H9 (cell line): ENCODE results near the gene TMEM190. TPM values are rescaled to one million over a fixed set of nuclear protein-coding genes. Genes with fewer than 3 reads are reported as not detected.

Experiments used
- DNase-seq: peaks from one replicate; pipeline ENCODE4 v3.0.0-alpha.2; 2017
- H2AFZ ChIP-seq: one replicate; pipeline ENCODE4 v1.6.1; 2013; ENCODE audit warnings: mild to moderate bottlenecking, low read length, control low read depth, moderate library complexity
- H2AK5ac ChIP-seq: 2 replicates; pipeline ENCODE4 v1.6.1; 2013; ENCODE audit warnings: low read length, control low read depth, mixed read lengths; ENCODE audit not compliant: insufficient read length
- H2BK120ac ChIP-seq: one replicate; pipeline ENCODE4 v1.6.1; 2013; ENCODE audit warnings: low read depth, mild to moderate bottlenecking, low read length, control low read depth, inconsistent platforms; ENCODE audit not compliant: poor library complexity, severe bottlenecking
- H2BK12ac ChIP-seq: 2 replicates; pipeline ENCODE4 v1.6.1; 2013; ENCODE audit warnings: low read length, control low read depth, mixed read lengths, low read depth; ENCODE audit not compliant: insufficient read length
- H2BK15ac ChIP-seq: 2 replicates; pipeline ENCODE4 v1.6.1; 2013; ENCODE audit warnings: low read depth, low read length, control low read depth
- H2BK20ac ChIP-seq: one replicate; pipeline ENCODE4 v1.6.1; 2013; ENCODE audit warnings: low read depth, mild to moderate bottlenecking, low read length, control low read depth, inconsistent platforms; ENCODE audit not compliant: poor library complexity, severe bottlenecking
- H2BK5ac ChIP-seq: 2 replicates; pipeline ENCODE4 v1.6.1; 2013; ENCODE audit warnings: low read length, control low read depth, mixed read lengths; ENCODE audit not compliant: insufficient read length
- H3K14ac ChIP-seq: 2 replicates; pipeline ENCODE4 v1.6.1; 2013; ENCODE audit warnings: low read length, control low read depth; ENCODE audit not compliant: insufficient read depth
- H3K18ac ChIP-seq: 2 replicates; pipeline ENCODE4 v1.6.1; 2013; ENCODE audit warnings: low read depth, mild to moderate bottlenecking, mixed read lengths, low read length, control low read depth; ENCODE audit not compliant: insufficient read length
- H3K23ac ChIP-seq: 2 replicates; pipeline ENCODE4 v1.6.1; 2013; ENCODE audit warnings: low read length, control low read depth, mixed read lengths, low read depth; ENCODE audit not compliant: insufficient read length
- H3K23me2 ChIP-seq: 2 replicates; pipeline ENCODE4 v1.6.1; 2013; ENCODE audit warnings: low read depth, mild to moderate bottlenecking, mixed read lengths, low read length, control low read depth; ENCODE audit not compliant: insufficient read length, poor library complexity, severe bottlenecking
- H3K27ac ChIP-seq: 2 replicates; pipeline ENCODE4 v1.5.1; 2013; ENCODE audit warnings: low read length, control low read depth, mixed read lengths, low read depth; ENCODE audit not compliant: insufficient read length
- H3K27me3 ChIP-seq: 2 replicates; pipeline ENCODE4 v1.6.1; 2013; ENCODE audit warnings: low read length, control low read depth, inconsistent platforms; ENCODE audit not compliant: insufficient read depth
- H3K4ac ChIP-seq: 2 replicates; pipeline ENCODE4 v1.6.1; 2013; ENCODE audit warnings: low read depth, mild to moderate bottlenecking, control low read depth, inconsistent platforms, low read length, moderate library complexity
- H3K4me1 ChIP-seq: 2 replicates; pipeline ENCODE4 v1.6.1; 2013; ENCODE audit warnings: low read length, control low read depth, inconsistent platforms; ENCODE audit not compliant: insufficient read depth
- H3K4me2 ChIP-seq: 2 replicates; pipeline ENCODE4 v1.6.1; 2013; ENCODE audit warnings: low read length, control low read depth, mixed read lengths; ENCODE audit not compliant: insufficient read length, insufficient read depth
- H3K56ac ChIP-seq: 2 replicates; pipeline ENCODE4 v1.6.1; 2013; ENCODE audit warnings: low read depth, mild to moderate bottlenecking, mixed read lengths, low read length, control low read depth; ENCODE audit not compliant: insufficient read length
- H3K79me1 ChIP-seq: 2 replicates; pipeline ENCODE4 v1.6.1; 2013; ENCODE audit warnings: low read depth, mild to moderate bottlenecking, moderate library complexity, low read length, control low read depth, inconsistent platforms; ENCODE audit not compliant: insufficient read depth, poor library complexity, severe bottlenecking
- H3K79me2 ChIP-seq: 2 replicates; pipeline ENCODE4 v1.6.1; 2013; ENCODE audit warnings: low read length, control low read depth, inconsistent platforms; ENCODE audit not compliant: insufficient read depth
- H3K9ac ChIP-seq: 2 replicates; pipeline ENCODE4 v1.6.1; 2013; ENCODE audit warnings: low read length, control low read depth, mixed read lengths; ENCODE audit not compliant: insufficient read length; ENCODE audit errors: extremely low read depth
- H3K9me3 ChIP-seq: one replicate; pipeline ENCODE4 v1.6.1; 2013; ENCODE audit warnings: low read depth, low read length, inconsistent platforms; ENCODE audit not compliant: control insufficient read depth
- H3T11ph ChIP-seq: one replicate; pipeline ENCODE4 v1.6.1; 2013; ENCODE audit warnings: mild to moderate bottlenecking, low read length, control low read depth, inconsistent platforms
- H4K20me1 ChIP-seq: one replicate; pipeline ENCODE4 v1.6.1; 2013; ENCODE audit not compliant: control insufficient read depth, insufficient read length, insufficient read depth
- H4K5ac ChIP-seq: 2 replicates; pipeline ENCODE4 v1.6.1; 2013; ENCODE audit warnings: low read depth, mild to moderate bottlenecking, mixed read lengths, low read length, control low read depth; ENCODE audit not compliant: insufficient read length
- H4K8ac ChIP-seq: replicated peaks from 2 replicates; pipeline ENCODE4 v1.6.1; 2013; ENCODE audit warnings: low read length, control low read depth, mixed read lengths, low read depth; ENCODE audit not compliant: insufficient read length
- H4K91ac ChIP-seq: 2 replicates; pipeline ENCODE4 v1.6.1; 2013; ENCODE audit warnings: low read depth, mild to moderate bottlenecking, moderate library complexity, mixed read lengths, low read length, control low read depth; ENCODE audit not compliant: insufficient read length
- H3K27ac Mint-ChIP-seq, 3 experiments: 2 replicates in 2 of 3; 3 replicates in 1 of 3; pipeline ENCODE4 v1.8.0; 2020 to 2021; ENCODE audit warnings: mixed read lengths in 3 of 3, mild to moderate bottlenecking in 1 of 3, moderate library complexity in 1 of 3
- H3K27me3 Mint-ChIP-seq: 2 replicates; pipeline ENCODE4 v1.8.0; 2021; ENCODE audit warnings: low read depth, mild to moderate bottlenecking, moderate library complexity, mixed read lengths
- H3K36me3 Mint-ChIP-seq, 3 experiments: 2 replicates in 2 of 3; 3 replicates in 1 of 3; pipeline ENCODE4 v1.8.0; 2020 to 2021; ENCODE audit warnings: low read depth in 3 of 3, mixed read lengths in 3 of 3; ENCODE audit not compliant: insufficient read depth in 1 of 3
- H3K4me1 Mint-ChIP-seq, 2 experiments: 2 replicates each; pipeline ENCODE4 v1.8.0; 2020; ENCODE audit warnings: mixed read lengths in 2 of 2
- H3K4me3 Mint-ChIP-seq, 2 experiments: 2 replicates in 1 of 2; 3 replicates in 1 of 2; pipeline ENCODE4 v1.8.0; 2020 to 2021; ENCODE audit warnings: mild to moderate bottlenecking in 2 of 2, mixed read lengths in 2 of 2, moderate library complexity in 1 of 2
- H3K9me3 Mint-ChIP-seq, 2 experiments: 2 replicates in 1 of 2; 3 replicates in 1 of 2; pipeline ENCODE4 v1.8.0; 2020; ENCODE audit warnings: mild to moderate bottlenecking in 2 of 2, mixed read lengths in 2 of 2, moderate library complexity in 1 of 2
- CTCF ChIP-seq: fragments of 200-600 bp; sonication (generic); conservative IDR thresholded peaks from 3 replicates; pipeline ENCODE4 v1.8.0; 2021; ENCODE audit warnings: antibody characterized with exemption, mild to moderate bottlenecking
- WGBS: extraction: QIAGEN DNeasy Blood & Tissue Kit; methylation state at CpG from one replicate; pipeline ENCODE4 v1.1.7; 2013; ENCODE audit warnings: missing lambda C conversion rate, low lambda C conversion rate, mixed read lengths; ENCODE audit not compliant: insufficient read length; ENCODE audit errors: extremely low coverage; 5-methylcytosine and 5-hydroxymethylcytosine counted together
- total RNA-seq: library from RNA; stranded (reverse); gene quantifications from 2 replicates; pipeline ENCODE4 v1.2.1, GENCODE V29; 2021

The TMEM190 gene
- total RNA-seq, 1 experiment from 2014 or later, result 1.5 TPM

DNA sequence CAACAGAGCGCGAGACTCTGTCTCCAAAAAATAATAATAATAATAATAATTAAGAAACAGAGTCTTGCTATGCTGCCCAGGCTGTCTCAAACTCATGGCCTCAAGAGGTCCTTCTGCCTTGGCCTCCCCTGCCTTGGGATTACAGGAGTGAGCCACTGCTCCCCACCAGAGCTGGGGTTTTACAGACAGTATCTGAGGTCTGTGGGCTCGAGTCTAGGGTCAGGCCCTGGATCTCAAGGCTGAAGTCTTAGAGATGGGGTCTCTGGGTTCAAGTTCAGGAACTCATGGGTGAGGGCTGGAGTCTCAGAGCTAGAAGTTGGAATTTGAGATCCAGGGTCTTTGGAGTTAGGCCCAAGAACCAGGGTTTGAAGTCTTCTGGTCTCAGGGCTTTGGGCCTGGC lies 9.8 kb upstream of the TMEM190 start:
- H3K9me3 Mint-ChIP-seq, result peaks cover 0 to 5% of the 10 kb centered on the region in 2 experiments; a peak in 2 of 5 replicates
- H3K9ac ChIP-seq, result no peak overlapping the region
- H2BK15ac ChIP-seq, result no peak overlapping the region
- no peak overlapping the region for H2BK12ac ChIP-seq
- no peak overlapping the region for H3K18ac ChIP-seq
- H3K27ac ChIP-seq, result no peak overlapping the region
- H3K79me2 ChIP-seq, result no peaks in the 10 kb centered on the region
- H3T11ph ChIP-seq, result no peak overlapping the region
- no peak overlapping the region for H2AFZ ChIP-seq
- H4K5ac ChIP-seq, result no peak overlapping the region
- WGBS, result no CpG with 5 or more reads among the region's 3 CpGs
- H3K27me3 Mint-ChIP-seq, result peaks cover 66% of the 10 kb centered on the region
- H3K4ac ChIP-seq, result no peak overlapping the region
- H2BK120ac ChIP-seq, result no peak overlapping the region
- no peak for DNase-seq
- H3K4me1 Mint-ChIP-seq, result peaks cover 20 to 31% of the 10 kb centered on the region in 2 experiments
- H3K23ac ChIP-seq, result no peak overlapping the region
- no peak overlapping the region for H3K4me2 ChIP-seq
- no peaks in the 10 kb centered on the region for H3K9me3 ChIP-seq
- no peak overlapping the region for H4K91ac ChIP-seq
- no peak overlapping the region for H3K27ac Mint-ChIP-seq
- H2AK5ac ChIP-seq, result no peak overlapping the region
- H3K27me3 ChIP-seq, result peaks cover 5% of the 10 kb centered on the region
- no peaks in the 10 kb centered on the region for H3K4me1 ChIP-seq
- peak overlapping the region in 1 of 2 experiments; percentile 48; a peak in 2 of 5 replicates for H3K4me3 Mint-ChIP-seq
- no peak overlapping the region for H2BK20ac ChIP-seq
- H3K56ac ChIP-seq, result no peak overlapping the region
- H3K79me1 ChIP-seq, result no peaks in the 10 kb centered on the region
- H3K23me2 ChIP-seq, result peaks cover 10% of the 10 kb centered on the region
- TF ChIP-seq CTCF, result no peak
- H4K8ac ChIP-seq, result no peak overlapping the region
- peaks cover 0 to 6% (median 0%) of the 10 kb centered on the region in 3 experiments; a peak in 1 of 7 replicates for H3K36me3 Mint-ChIP-seq
- no peaks in the 10 kb centered on the region for H4K20me1 ChIP-seq
- H2BK5ac ChIP-seq, result no peak overlapping the region
- no peak overlapping the region for H3K14ac ChIP-seq
